Fibroblast of lung (primary cell): Measurements from ENCODE around the gene GPR68. TPM values are rescaled to one million over a fixed set of nuclear protein-coding genes. Genes with fewer than 3 reads are reported as not detected.
A peak's percentile ranks its signal among the peaks of the same experiment; 100 is the strongest.
"Not testable (repeated sequence)": the region's sequence is repeated elsewhere in the genome, so short reads cannot be mapped to it uniquely, and the experiment has no call there.

ENCODE experiments used
- DNase-seq, 2 donors: peaks; one replicate each; pipeline versions ENCODE4 v3.0.0 to v3.0.0-alpha.2; 2010; ENCODE audit warnings: low read depth in 2 of 2
- H2AFZ ChIP-seq: 2 replicates; pipeline ENCODE4 v1.5.1; 2012; ENCODE audit warnings: low read length, control low read depth, inconsistent platforms
- H3K27ac ChIP-seq: 2 replicates; pipeline ENCODE4 v1.5.1; 2011; ENCODE audit warnings: low read length, control low read depth; ENCODE audit not compliant: insufficient read depth
- H3K27me3 ChIP-seq: 2 replicates; pipeline ENCODE4 v1.5.1; 2011; ENCODE audit warnings: mild to moderate bottlenecking, low read length; ENCODE audit not compliant: control insufficient read depth, insufficient read depth
- H3K36me3 ChIP-seq: 2 replicates; pipeline ENCODE4 v1.5.1; 2011; ENCODE audit warnings: low read length; ENCODE audit not compliant: control insufficient read depth, insufficient read depth
- H3K4me1 ChIP-seq: 2 replicates; pipeline ENCODE4 v1.5.1; 2011; ENCODE audit warnings: low read length; ENCODE audit not compliant: control insufficient read depth, insufficient read depth; ENCODE audit errors: extremely low read depth
- H3K4me2 ChIP-seq: 2 replicates; pipeline ENCODE4 v1.5.1; 2011; ENCODE audit warnings: low read length, control low read depth; ENCODE audit not compliant: insufficient read depth; ENCODE audit errors: extremely low read depth
- H3K4me3 ChIP-seq, 4 experiments: fragments of 200-600 bp in 1 of 4; sonication (generic) in 1 of 4; replicated peaks in 1 of 4; 2 replicates each; pipeline ENCODE4 v1.5.1; 2011 to 2016; ENCODE audit warnings: low read length in 4 of 4, low read depth in 3 of 4, mild to moderate bottlenecking in 3 of 4, control low read depth in 2 of 4, inconsistent platforms in 1 of 4, mixed read lengths in 1 of 4; ENCODE audit not compliant: insufficient read depth in 1 of 4; ENCODE audit errors: control extremely low read depth in 1 of 4
- H3K79me2 ChIP-seq: 2 replicates; pipeline ENCODE4 v1.5.1; 2012; ENCODE audit warnings: mild to moderate bottlenecking, low read length, inconsistent platforms; ENCODE audit not compliant: control insufficient read depth, insufficient read depth
- H3K9ac ChIP-seq: 2 replicates; pipeline ENCODE4 v1.5.1; 2011; ENCODE audit warnings: mild to moderate bottlenecking, low read length, control low read depth; ENCODE audit not compliant: insufficient read depth
- H3K9me3 ChIP-seq: 2 replicates; pipeline ENCODE4 v1.5.1; 2012; ENCODE audit warnings: low read depth, low read length; ENCODE audit not compliant: control insufficient read depth, insufficient read depth
- H4K20me1 ChIP-seq: 2 replicates; pipeline ENCODE4 v1.5.1; 2011; ENCODE audit warnings: low read length; ENCODE audit not compliant: control insufficient read depth, insufficient read depth; ENCODE audit errors: extremely low read depth
- CTCF ChIP-seq, 2 donors: IDR thresholded peaks in 1 of 2; conservative IDR thresholded peaks in 1 of 2; 1 replicate in 1 of 2; 2 replicates in 1 of 2; pipeline ENCODE4 v1.5.1; 2011 to 2012; ENCODE audit warnings: low read length in 2 of 2, control low read depth in 1 of 2, inconsistent platforms in 1 of 2, low read depth in 1 of 2, mild to moderate bottlenecking in 1 of 2
- EZH2 ChIP-seq: IDR thresholded peaks from 2 replicates; pipeline ENCODE4 v1.5.1; 2012; ENCODE audit warnings: low read length, control low read depth, mild to moderate bottlenecking; ENCODE audit errors: missing control alignments
- polyA plus RNA-seq, 2 donors: library from polyadenylated mRNA; depleted of rRNA in 1 of 2; stranded (reverse) in 1 of 2; unstranded in 1 of 2; fragments of >200 nt; gene quantifications; 2 replicates each; pipeline ENCODE4 v1.2.1, GENCODE V29; 2011 to 2012; ENCODE audit warnings: missing spikeins in 1 of 2
- total RNA-seq: library from RNA; depleted of rRNA; stranded (reverse); fragments of >200 nt; gene quantifications from 2 replicates; pipeline ENCODE4 v1.2.1, GENCODE V29; 2014

Gene GPR68
- total and polyA plus RNA-seq, 2 donors (not counting 1 experiment from before 2014, with no cell fraction given): 0.37 to 0.66 TPM

DNA sequence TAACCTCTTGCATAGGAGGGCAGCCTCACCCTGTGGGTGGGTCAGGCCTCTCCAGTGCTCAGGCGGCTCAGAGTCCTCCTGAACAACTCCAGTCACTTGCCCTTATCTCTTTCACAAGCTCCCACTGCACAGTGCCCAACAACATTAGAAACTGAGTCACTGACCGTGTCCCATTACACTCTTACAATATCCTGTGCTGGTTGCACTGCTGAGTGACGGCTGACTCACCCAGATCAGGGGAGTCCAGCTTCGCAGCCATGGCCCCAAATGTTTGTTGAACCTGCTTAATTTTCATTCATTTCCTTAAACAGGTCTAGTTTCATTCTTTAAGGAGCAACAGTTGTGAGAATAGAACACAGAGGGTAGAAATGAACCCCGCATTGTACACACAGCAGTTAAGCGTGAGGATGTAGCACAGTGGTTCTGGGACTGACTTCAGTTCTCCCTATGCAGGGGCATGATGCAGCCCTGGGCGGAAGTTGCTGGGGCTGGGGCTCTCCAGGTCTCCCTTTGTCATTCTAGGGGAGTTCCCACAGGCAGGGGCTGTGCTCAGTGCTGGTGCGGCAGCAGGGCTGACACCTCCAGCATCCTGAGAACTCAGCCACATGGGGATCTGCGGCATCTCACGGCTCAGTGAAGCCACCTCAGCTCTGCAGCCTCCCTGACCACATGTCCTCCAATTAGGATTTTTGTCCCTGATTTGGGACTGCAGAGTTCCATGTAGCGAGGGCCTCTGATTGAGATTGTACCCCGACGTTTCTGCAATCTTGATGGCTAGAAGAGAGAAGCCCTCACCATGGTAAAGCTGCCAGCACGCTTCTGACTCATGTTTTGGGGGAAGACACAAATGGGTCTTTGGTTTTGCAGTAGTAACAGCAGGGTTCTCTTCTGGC is 16.1 kb downstream of the GPR68 start:
- H3K27ac ChIP-seq: no peak overlapping the region
- peak; percentile 62 to 88 for DNase-seq
- H3K4me3 ChIP-seq: no peak overlapping the region
- H3K79me2 ChIP-seq: no peaks in the 10 kb centered on the region
- no peak for TF ChIP-seq EZH2
- no peak for TF ChIP-seq CTCF (conservative IDR thresholded peaks at IDR 0.05 in 1 of 2, IDR thresholded peaks at IDR 0.05 in 1 of 2; ENCODE audit: low read depth in 1 of 2, low read length in 2 of 2)
- peaks cover 2% of the 10 kb centered on the region for H3K36me3 ChIP-seq
- no peak overlapping the region for H3K4me2 ChIP-seq
- no peak overlapping the region for H2AFZ ChIP-seq
- no peaks in the 10 kb centered on the region for H3K9me3 ChIP-seq
- H3K4me1 ChIP-seq: peaks cover 2% of the 10 kb centered on the region
- H4K20me1 ChIP-seq: no peaks in the 10 kb centered on the region
- H3K27me3 ChIP-seq: no peaks in the 10 kb centered on the region
- no peak overlapping the region for H3K9ac ChIP-seq

DNA sequence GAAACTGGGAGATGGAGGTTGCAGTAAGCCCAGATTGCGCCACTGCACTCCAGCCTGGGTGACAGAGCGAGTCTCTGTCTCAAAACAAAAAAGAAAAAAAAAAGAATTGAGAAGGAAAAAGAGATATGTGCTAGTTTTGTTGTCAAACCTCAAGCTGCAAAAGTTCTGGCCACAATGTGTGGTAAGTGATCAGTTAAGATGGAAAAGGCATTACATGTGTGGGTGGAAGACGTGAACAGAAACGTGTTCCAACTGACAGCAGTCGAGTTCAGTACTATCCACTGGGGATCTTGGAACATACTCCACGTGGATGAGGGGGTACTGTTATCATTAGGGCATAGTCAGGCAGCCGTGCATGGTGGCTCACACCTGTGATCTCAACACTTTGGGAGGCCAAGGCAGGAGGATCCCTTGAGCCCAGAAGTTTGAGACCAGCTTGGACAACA is 17.3 kb downstream of the GPR68 start:
- TF ChIP-seq CTCF (conservative IDR thresholded peaks at IDR 0.05 in 1 of 2, IDR thresholded peaks at IDR 0.05 in 1 of 2; ENCODE audit: low read depth in 1 of 2, low read length in 2 of 2) (no peak), EZH2 (no peak)
- H3K79me2 ChIP-seq: no peaks in the 10 kb centered on the region
- H3K27ac ChIP-seq: no peak overlapping the region
- peaks cover 2% of the 10 kb centered on the region for H3K36me3 ChIP-seq
- no peaks in the 10 kb centered on the region for H3K27me3 ChIP-seq
- no peak overlapping the region for H3K4me2 ChIP-seq
- no peaks in the 10 kb centered on the region for H4K20me1 ChIP-seq
- H3K9me3 ChIP-seq: no peaks in the 10 kb centered on the region
- H3K4me3 ChIP-seq: no peak overlapping the region
- DNase-seq: peak in 1 of 2 donors; percentile 23
- no peak overlapping the region for H2AFZ ChIP-seq
- peaks cover 2% of the 10 kb centered on the region for H3K4me1 ChIP-seq
- no peak overlapping the region for H3K9ac ChIP-seq

GRCh38 chr14:91226360-91226759 is 18.1 kb downstream of the GPR68 start:
- not testable (repeated sequence) for H3K27ac ChIP-seq, H3K9ac ChIP-seq, H3K4me1 ChIP-seq, H3K4me3 ChIP-seq, DNase-seq, H3K36me3 ChIP-seq, H3K79me2 ChIP-seq, H4K20me1 ChIP-seq, H3K27me3 ChIP-seq, H3K4me2 ChIP-seq, H3K9me3 ChIP-seq, H2AFZ ChIP-seq
